Neural cell (in vitro differentiated cells): Measurements from ENCODE around the gene MYH7B. TPM values are rescaled to one million over a fixed set of nuclear protein-coding genes. Genes with fewer than 3 reads are reported as not detected.

Experiments used
- H2AFZ ChIP-seq: fragments of 200-600, 300-800 bp; sonication (generic), shearing (Covaris generic); 2 replicates; pipeline ENCODE4 v1.6.0; 2014; ENCODE audit warnings: low read depth, mild to moderate bottlenecking, antibody characterized with exemption, low read length, moderate library complexity
- H3F3A ChIP-seq: fragments of 200-600 bp; shearing (Covaris generic); 2 replicates; pipeline ENCODE4 v1.6.1; 2016; ENCODE audit warnings: mild to moderate bottlenecking, moderate library complexity, mixed read lengths, antibody characterized with exemption, low read length; ENCODE audit not compliant: insufficient read depth, poor library complexity, severe bottlenecking
- H3K27ac ChIP-seq: fragments of 200-600, 300-800 bp; sonication (generic), shearing (Covaris generic); 2 replicates; pipeline ENCODE4 v1.5.1; 2014; ENCODE audit warnings: mild to moderate bottlenecking, low read length, moderate library complexity
- H3K27me3 ChIP-seq: fragments of 300-800, 200-600 bp; sonication (generic), shearing (Covaris generic); 2 replicates; pipeline ENCODE4 v1.6.0; 2014; ENCODE audit warnings: mild to moderate bottlenecking, low read depth, low read length, moderate library complexity; ENCODE audit not compliant: insufficient read depth
- H3K36me3 ChIP-seq: fragments of 300-800, 200-600 bp; sonication (generic), shearing (Covaris generic); 2 replicates; pipeline ENCODE4 v1.5.1; 2014; ENCODE audit warnings: mild to moderate bottlenecking, antibody characterized with exemption, low read length, moderate library complexity; ENCODE audit not compliant: insufficient read depth
- H3K4me2 ChIP-seq: fragments of 300-800, 200-600 bp; sonication (generic), shearing (Covaris generic); 2 replicates; pipeline ENCODE4 v1.6.0; 2014; ENCODE audit warnings: mild to moderate bottlenecking, low read length
- H3K4me3 ChIP-seq: fragments of 300-800, 200-600 bp; sonication (generic), shearing (Covaris generic); 2 replicates; pipeline ENCODE4 v1.5.1; 2014; ENCODE audit warnings: mild to moderate bottlenecking, low read length, moderate library complexity
- H3K79me2 ChIP-seq: fragments of 200-600 bp; shearing (Covaris generic); replicated peaks from 2 replicates; pipeline ENCODE4 v1.6.0; 2014; ENCODE audit warnings: mild to moderate bottlenecking, low read length, moderate library complexity; ENCODE audit not compliant: insufficient read depth
- H3K9ac ChIP-seq: fragments of 300-800, 200-600 bp; sonication (generic), shearing (Covaris generic); 2 replicates; pipeline ENCODE4 v1.6.1; 2016; ENCODE audit warnings: mild to moderate bottlenecking, low read length, mixed read lengths
- H3K9me2 ChIP-seq: fragments of 200-600 bp; shearing (Covaris generic); 2 replicates; pipeline ENCODE4 v1.6.1; 2016; ENCODE audit warnings: mild to moderate bottlenecking, low read length, mixed read lengths; ENCODE audit not compliant: insufficient read depth
- H3K9me3 ChIP-seq: fragments of 200-600, 300-800 bp; sonication (generic), shearing (Covaris generic); 2 replicates; pipeline ENCODE4 v1.6.1; 2016; ENCODE audit warnings: mild to moderate bottlenecking, mixed run types, low read length, moderate library complexity, mixed read lengths
- H4K20me1 ChIP-seq: fragments of 200-600 bp; shearing (Covaris generic); 2 replicates; pipeline ENCODE4 v1.6.1; 2016; ENCODE audit warnings: mild to moderate bottlenecking, mixed run types; ENCODE audit not compliant: insufficient read depth
- CTCF ChIP-seq: fragments of 450-650 bp; IDR thresholded peaks from 2 replicates; pipeline ENCODE4 v1.5.1; 2014; ENCODE audit warnings: antibody characterized with exemption, mild to moderate bottlenecking, moderate library complexity; ENCODE audit not compliant: poor library complexity, severe bottlenecking
- EP300 ChIP-seq: fragments of 450-650 bp; conservative IDR thresholded peaks from 2 replicates; pipeline ENCODE4 v1.6.1; 2014; ENCODE audit warnings: antibody characterized with exemption, mild to moderate bottlenecking, moderate library complexity; ENCODE audit not compliant: poor library complexity, severe bottlenecking
- EZH2 ChIP-seq: fragments of 200-600, 300-800 bp; shearing (Covaris generic), sonication (generic); IDR thresholded peaks from 2 replicates; pipeline ENCODE4 v1.6.1; 2014; ENCODE audit warnings: antibody characterized with exemption, low read length, borderline replicate concordance, mild to moderate bottlenecking; ENCODE audit not compliant: insufficient read depth, poor library complexity, severe bottlenecking
- MXI1 ChIP-seq: fragments of 450-650 bp; conservative IDR thresholded peaks from 2 replicates; pipeline ENCODE4 v1.6.1; 2014; ENCODE audit warnings: antibody characterized with exemption, mild to moderate bottlenecking; ENCODE audit not compliant: poor library complexity, severe bottlenecking
- POLR2AphosphoS5 ChIP-seq: IDR thresholded peaks from 2 replicates; pipeline ENCODE4 v1.6.1; 2012
- RAD21 ChIP-seq: fragments of 450-650 bp; conservative IDR thresholded peaks from 2 replicates; pipeline ENCODE4 v1.6.1; 2014; ENCODE audit warnings: antibody characterized with exemption, mild to moderate bottlenecking, moderate library complexity
- REST ChIP-seq: IDR thresholded peaks from 2 replicates; pipeline ENCODE4 v1.6.1; 2012; ENCODE audit warnings: borderline replicate concordance
- SMC3 ChIP-seq: fragments of 450-650 bp; conservative IDR thresholded peaks from 2 replicates; pipeline ENCODE4 v1.6.1; 2014; ENCODE audit warnings: antibody characterized with exemption, mild to moderate bottlenecking, moderate library complexity; ENCODE audit not compliant: poor library complexity
- TAF1 ChIP-seq: IDR thresholded peaks from 2 replicates; pipeline ENCODE4 v1.6.1; 2012; ENCODE audit warnings: low read depth
- polyA plus RNA-seq: library from polyadenylated mRNA; depleted of rRNA; stranded (reverse); fragments of >200 nt; gene quantifications from 2 replicates; pipeline ENCODE4 v1.2.3, GENCODE V29; 2014

Gene MYH7B
- polyA plus RNA-seq, 1 donor from 2014 or later = not detected

GRCh38 chr20:34997774-34998173, 42.1 kb downstream of the MYH7B start:
- no peaks in the 10 kb centered on the region for H3K79me2 ChIP-seq
- H3K9me3 ChIP-seq = no peaks in the 10 kb centered on the region
- no peaks in the 10 kb centered on the region for H3K27me3 ChIP-seq
- no peaks in the 10 kb centered on the region for H3F3A ChIP-seq
- H2AFZ ChIP-seq = no peak overlapping the region
- TF ChIP-seq POLR2AphosphoS5 (no peak), EZH2 (no peak), CTCF (no peak), RAD21 (no peak), REST (no peak), TAF1 (no peak), MXI1 (no peak), EP300 (no peak), SMC3 (no peak)
- no peak overlapping the region for H3K4me3 ChIP-seq
- no peaks in the 10 kb centered on the region for H3K9me2 ChIP-seq
- no peak overlapping the region for H3K9ac ChIP-seq
- H3K36me3 ChIP-seq = no peaks in the 10 kb centered on the region
- H3K4me2 ChIP-seq = no peak overlapping the region
- H4K20me1 ChIP-seq = no peaks in the 10 kb centered on the region
- H3K27ac ChIP-seq = no peak overlapping the region

GRCh38 chr20:34998331-34998950, 42.8 kb downstream of the MYH7B start:
- H2AFZ ChIP-seq = no peak overlapping the region
- H3K9ac ChIP-seq = no peak overlapping the region
- H4K20me1 ChIP-seq = no peaks in the 10 kb centered on the region
- H3K9me2 ChIP-seq = no peaks in the 10 kb centered on the region
- H3K27me3 ChIP-seq = no peaks in the 10 kb centered on the region
- no peaks in the 10 kb centered on the region for H3K36me3 ChIP-seq
- H3K4me3 ChIP-seq = no peak overlapping the region
- no peak overlapping the region for H3K27ac ChIP-seq
- no peaks in the 10 kb centered on the region for H3K9me3 ChIP-seq
- TF ChIP-seq CTCF = no peak
- TF ChIP-seq TAF1 = no peak
- no peak for TF ChIP-seq EP300
- TF ChIP-seq POLR2AphosphoS5 = no peak
- TF ChIP-seq MXI1 = no peak
- TF ChIP-seq EZH2 = no peak
- TF ChIP-seq RAD21 = no peak
- no peak for TF ChIP-seq SMC3
- TF ChIP-seq REST = no peak
- no peaks in the 10 kb centered on the region for H3K79me2 ChIP-seq
- no peaks in the 10 kb centered on the region for H3F3A ChIP-seq
- no peak overlapping the region for H3K4me2 ChIP-seq
